GM19035 (cell line): ENCODE data around the gene SCGB3A2.

Experiments used
- ATAC-seq: cut with Tn5 transposase; IDR thresholded peaks from one replicate; pipeline ENCODE4 v1.9.1; 2021; ENCODE audit not compliant: unreplicated experiment

Gene SCGB3A2

GRCh38 chr5:147878066-147878759 lies at the start of gene SCGB3A2:
Gene SCGB3A2, plus strand, starts transcription at chr5:147878711. Its CDS starts 93 bp downstream, at chr5:147878804.
- no peak for ATAC-seq

- ATAC-seq = no peak
These were observed 48.5 kb upstream of the SCGB3A2 start for GRCh38 chr5:147830035-147830434.

- no peak for ATAC-seq
These were observed 47.0 kb upstream of the SCGB3A2 start, which contains the start of gene SPINK1 for GRCh38 chr5:147831465-147831864. Gene SPINK1, minus strand, starts transcription at chr5:147831671. Its CDS starts 94 bp downstream, at chr5:147831577.

GRCh38 chr5:147832541-147832940 lies 46.0 kb upstream of the SCGB3A2 start:
- no peak for ATAC-seq

GRCh38 chr5:147835386-147835798 lies 43.1 kb upstream of the SCGB3A2 start:
- no peak for ATAC-seq

- ATAC-seq = no peak
These were observed 42.1 kb upstream of the SCGB3A2 start for GRCh38 chr5:147836439-147836838.

GRCh38 chr5:147842869-147843268 lies 35.6 kb upstream of the SCGB3A2 start:
- no peak for ATAC-seq

- ATAC-seq = no peak
These were observed 33.7 kb upstream of the SCGB3A2 start for GRCh38 chr5:147844846-147845245.

GRCh38 chr5:147845618-147846017 lies 32.9 kb upstream of the SCGB3A2 start:
- no peak for ATAC-seq

GRCh38 chr5:147849226-147849625 lies 29.3 kb upstream of the SCGB3A2 start:
- ATAC-seq = no peak

GRCh38 chr5:147851578-147851977 lies 26.9 kb upstream of the SCGB3A2 start:
- no peak for ATAC-seq

GRCh38 chr5:147852365-147852764 lies 26.1 kb upstream of the SCGB3A2 start:
- ATAC-seq = no peak

- no peak for ATAC-seq
These were observed 25.0 kb upstream of the SCGB3A2 start for GRCh38 chr5:147853372-147853987.

GRCh38 chr5:147854331-147854730 lies 24.2 kb upstream of the SCGB3A2 start:
- ATAC-seq = no peak

- ATAC-seq = no peak
These were observed 23.4 kb upstream of the SCGB3A2 start for GRCh38 chr5:147854894-147855773.

- no peak for ATAC-seq
These were observed 22.8 kb upstream of the SCGB3A2 start for GRCh38 chr5:147855774-147856069.

- ATAC-seq = no peak
These were observed 21.7 kb upstream of the SCGB3A2 start for GRCh38 chr5:147856801-147857200.

- peak; percentile 88 for ATAC-seq
These were observed 21.0 kb upstream of the SCGB3A2 start for GRCh38 chr5:147857302-147858129.

- no peak for ATAC-seq
These were observed 19.9 kb upstream of the SCGB3A2 start for GRCh38 chr5:147858565-147858964.

- no peak for ATAC-seq
These were observed 18.4 kb upstream of the SCGB3A2 start for GRCh38 chr5:147859962-147860640.
